Suprapubic skin (tissue), 4 donors: Measurements from ENCODE around the gene STARD8. TPM values are rescaled to one million over a fixed set of nuclear protein-coding genes. Genes with fewer than 3 reads are reported as not detected.

Source experiments
- DNase-seq, 2 donors: peaks; one replicate each; pipeline ENCODE4 v3.0.0-alpha.2; 2019; ENCODE audit warnings: low spot score in 2 of 2
- H3K27ac ChIP-seq: fragments of 200-600 bp; sonication (generic); one replicate; pipeline ENCODE4 v1.5.1; 2019
- H3K27me3 ChIP-seq: fragments of 200-600 bp; sonication (generic); one replicate; pipeline ENCODE4 v1.5.1; 2019
- H3K36me3 ChIP-seq: fragments of 200-600 bp; sonication (generic); one replicate; pipeline ENCODE4 v1.5.1; 2019
- H3K4me1 ChIP-seq: fragments of 200-600 bp; sonication (generic); one replicate; pipeline ENCODE4 v1.5.1; 2019
- H3K4me3 ChIP-seq: fragments of 200-600 bp; sonication (generic); one replicate; pipeline ENCODE4 v1.5.1; 2019; ENCODE audit warnings: mild to moderate bottlenecking
- H3K9me3 ChIP-seq: fragments of 200-600 bp; sonication (generic); one replicate; pipeline ENCODE4 v1.5.1; 2019
- CTCF ChIP-seq, 2 donors: fragments of 200-600 bp in 1 of 2; fragments of 450-650 bp in 1 of 2; sonication (generic) in 1 of 2; IDR thresholded peaks; one replicate each; pipeline ENCODE4 v1.5.1; 2016 to 2019; ENCODE audit warnings: antibody characterized with exemption in 2 of 2, mild to moderate bottlenecking in 1 of 2, moderate library complexity in 1 of 2
- EP300 ChIP-seq: sonication (generic); formaldehyde crosslinking; IDR thresholded peaks from one replicate; pipeline ENCODE4 v1.6.1; 2017; ENCODE audit warnings: antibody characterized with exemption
- POLR2A ChIP-seq, 2 donors: fragments of 450-650 bp; IDR thresholded peaks; one replicate each; pipeline ENCODE4 v1.6.1; 2017; ENCODE audit warnings: antibody characterized with exemption in 2 of 2, mild to moderate bottlenecking in 2 of 2, moderate library complexity in 2 of 2
- POLR2AphosphoS5 ChIP-seq, 3 donors: sonication (generic); formaldehyde crosslinking; IDR thresholded peaks; one replicate each; pipeline ENCODE4 v1.6.1; 2017; ENCODE audit warnings: antibody characterized with exemption in 3 of 3
- WGBS: methylation state at CpG from one replicate; pipeline ENCODE4 v1.1.5; 2018; 5-methylcytosine and 5-hydroxymethylcytosine counted together
- total RNA-seq, 4 donors: library from RNA; depleted of rRNA; stranded (reverse); fragments of >200 nt; gene quantifications; one replicate each; pipeline ENCODE4 v1.1.0, GENCODE V29; 2016

The STARD8 gene
- total RNA-seq, 4 donors from 2014 or later: 2.0 to 4.5 (median 2.3) TPM

GRCh38 chrX:68763481-68763880 is 116.0 kb downstream of the STARD8 start:
- Histone ChIP-seq H3K9me3 (no peaks in the 10 kb centered on the region), H3K36me3 (no peaks in the 10 kb centered on the region), H3K4me3 (no peak overlapping the region), H3K27ac (no peak overlapping the region), H3K27me3 (no peaks in the 10 kb centered on the region), H3K4me1 (no peaks in the 10 kb centered on the region)
- 74% methylated on average over 4 of the region's 4 CpGs for WGBS
- TF ChIP-seq POLR2A (IDR thresholded peaks at IDR 0.05) (no peak), EP300 (no peak), POLR2AphosphoS5 (IDR thresholded peaks at IDR 0.05) (no peak), CTCF (IDR thresholded peaks at IDR 0.05) (no peak)
- no peak for DNase-seq

Other genes starting within 250 kb of the STARD8 start
- gene OPHN1, start 214.2 kb upstream of the STARD8 start, total RNA-seq: 10 to 100 TPM in 1 of 4 donors, 1 to 10 TPM in 3; 4.5 to 16.0 (median 8.4) TPM
- gene YIPF6, start 148.6 kb upstream of the STARD8 start, total RNA-seq: 10 to 100 TPM; 18.0 to 30.5 (median 25.7) TPM
- gene EFNB1, start 181.4 kb downstream of the STARD8 start, total RNA-seq: 100 to 1,000 TPM in 1 of 4 donors, 10 to 100 TPM in 3; 78.4 to 103 (median 89.8) TPM